PC-9 (cell line): ENCODE measurements around the gene LIME1. TPM values are rescaled to one million over a fixed set of nuclear protein-coding genes. Genes with fewer than 3 reads are reported as not detected.
"Not testable (repeated sequence)": the region's sequence is repeated elsewhere in the genome, so short reads cannot be mapped to it uniquely, and the experiment has no call there.

Experiments used
- BruUV-seq: library from RNA; stranded (reverse); fragments of 400-500 nt; replicated peaks from 2 replicates; lab custom pipeline; 2021; lab: Mats Ljungman, UMichigan
- CTCF ChIA-PET: fragments of 300-600 bp; sonication (Branson Sonifier 250); formaldehyde crosslinking; loops from one replicate; lab custom pipeline; 2022; ENCODE audit warnings: antibody characterized with exemption; lab: Charles Lee
- POLR2A ChIA-PET: fragments of 300-600 bp; sonication (Branson Sonifier 250); formaldehyde crosslinking; loops from one replicate; lab custom pipeline; 2022; ENCODE audit warnings: antibody characterized with exemption; ENCODE audit not compliant: unreplicated experiment; lab: Charles Lee
- DNase-seq, 2 experiments: peaks; one replicate each; pipeline versions ENCODE4 v3.0.0 to v3.0.0-alpha.2; 2015 to 2022; ENCODE audit warnings: mixed read lengths in 1 of 2
- H2AFZ ChIP-seq: fragments of 200-600 bp; sonication (generic); 2 replicates; pipeline ENCODE4 v1.8.1; 2017; ENCODE audit warnings: antibody characterized with exemption
- H3F3A ChIP-seq: fragments of 200-600 bp; sonication (generic); 2 replicates; pipeline ENCODE4 v1.8.1; 2017; ENCODE audit warnings: antibody characterized with exemption, mild to moderate bottlenecking, low read depth; ENCODE audit not compliant: insufficient read depth
- H3K27ac ChIP-seq: fragments of 200-600 bp; sonication (generic); 2 replicates; pipeline ENCODE4 v1.6.1; 2016; ENCODE audit warnings: mixed run types
- H3K27me3 ChIP-seq: fragments of 200-600 bp; sonication (generic); 2 replicates; pipeline ENCODE4 v1.6.1; 2016; ENCODE audit warnings: low read depth, mixed run types; ENCODE audit not compliant: insufficient read depth
- H3K36me3 ChIP-seq: fragments of 200-600 bp; sonication (generic); 2 replicates; pipeline ENCODE4 v1.6.1; 2016; ENCODE audit warnings: low read depth, mixed run types
- H3K4me1 ChIP-seq: fragments of 200-600 bp; sonication (generic); replicated peaks from 2 replicates; pipeline ENCODE4 v1.6.1; 2016; ENCODE audit warnings: mixed run types; ENCODE audit not compliant: insufficient read depth
- H3K4me2 ChIP-seq: fragments of 200-600 bp; sonication (generic); 2 replicates; pipeline ENCODE4 v1.6.1; 2017; ENCODE audit warnings: mixed run types
- H3K4me3 ChIP-seq: fragments of 200-600 bp; sonication (generic); 2 replicates; pipeline ENCODE4 v1.6.1; 2016; ENCODE audit warnings: mixed run types
- H3K79me2 ChIP-seq: fragments of 200-600 bp; sonication (generic); 2 replicates; pipeline ENCODE4 v1.6.1; 2017; ENCODE audit warnings: low read depth, mixed run types
- H3K9me2 ChIP-seq: fragments of 200-600 bp; sonication (generic); 2 replicates; pipeline ENCODE4 v1.8.1; 2017; ENCODE audit warnings: mild to moderate bottlenecking; ENCODE audit not compliant: insufficient read depth
- H3K9me3 ChIP-seq: fragments of 200-600 bp; sonication (generic); 2 replicates; pipeline ENCODE4 v1.8.1; 2016; ENCODE audit warnings: low read depth; ENCODE audit not compliant: insufficient read depth
- H4K20me1 ChIP-seq: fragments of 200-600 bp; sonication (generic); 2 replicates; pipeline ENCODE4 v1.8.1; 2017; ENCODE audit not compliant: insufficient read depth
- EZH2 ChIP-seq: fragments of 200-600 bp; sonication (generic); IDR thresholded peaks from 2 replicates; pipeline ENCODE4 v1.8.0; 2017; ENCODE audit warnings: antibody characterized with exemption, low read depth
- intact Hi-C: fragments of 100-400 bp; cut with micrococcal nuclease; formaldehyde crosslinking; loops from one replicate; pipeline ENCODE4 v1.10.0; 2022; ENCODE audit not compliant: unreplicated experiment
- total RNA-seq: library from RNA; stranded (reverse); gene quantifications from 2 replicates; pipeline ENCODE4 v1.2.3, GENCODE V29; 2021
- TF ChIP-seq, protein P1 (sequence below): fragments of 200-600 bp; sonication (generic); conservative IDR thresholded peaks from 2 replicates; pipeline ENCODE4 v1.6.1; 2017; ENCODE audit warnings: mixed run types, antibody characterized with exemption, mild to moderate bottlenecking, moderate library complexity

Gene LIME1
- total RNA-seq, 1 experiment from 2014 or later, result 18.7 TPM

DNA sequence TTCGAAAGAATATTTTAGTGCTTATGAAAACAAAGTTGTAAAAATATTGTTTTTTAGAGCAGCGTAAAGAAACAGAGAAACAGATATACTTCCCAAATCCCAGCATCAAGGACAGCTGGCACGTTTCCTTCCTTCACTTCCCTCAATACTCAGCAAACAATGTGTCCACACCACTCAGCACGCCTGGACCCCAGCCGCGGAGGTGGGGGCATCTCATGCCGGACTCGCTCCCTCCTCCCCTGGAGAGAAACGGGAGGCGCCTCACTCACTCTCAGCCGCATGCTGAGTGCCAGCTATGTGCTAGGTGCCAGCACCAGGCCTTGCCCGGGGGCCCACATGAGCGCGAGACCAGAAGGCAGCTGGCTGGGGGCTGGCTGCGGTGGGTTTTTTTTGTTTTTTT lies 37.8 kb downstream of the LIME1 start:
- H3K4me2 ChIP-seq, result no peak overlapping the region
- H3K9me2 ChIP-seq, result no peaks in the 10 kb centered on the region
- H3F3A ChIP-seq, result no peaks in the 10 kb centered on the region; the same call in none of the 2 replicates
- H3K36me3 ChIP-seq, result no peaks in the 10 kb centered on the region
- H3K4me1 ChIP-seq, result peaks cover 11% of the 10 kb centered on the region
- CTCF ChIA-PET, result no interaction called here
- no TSS peak for BruUV-seq
- no peak overlapping the region for H3K27ac ChIP-seq
- intact Hi-C loops, result no loop called here
- TF ChIP-seq EZH2, result no peak
- TF ChIP-seq, protein P1, sequence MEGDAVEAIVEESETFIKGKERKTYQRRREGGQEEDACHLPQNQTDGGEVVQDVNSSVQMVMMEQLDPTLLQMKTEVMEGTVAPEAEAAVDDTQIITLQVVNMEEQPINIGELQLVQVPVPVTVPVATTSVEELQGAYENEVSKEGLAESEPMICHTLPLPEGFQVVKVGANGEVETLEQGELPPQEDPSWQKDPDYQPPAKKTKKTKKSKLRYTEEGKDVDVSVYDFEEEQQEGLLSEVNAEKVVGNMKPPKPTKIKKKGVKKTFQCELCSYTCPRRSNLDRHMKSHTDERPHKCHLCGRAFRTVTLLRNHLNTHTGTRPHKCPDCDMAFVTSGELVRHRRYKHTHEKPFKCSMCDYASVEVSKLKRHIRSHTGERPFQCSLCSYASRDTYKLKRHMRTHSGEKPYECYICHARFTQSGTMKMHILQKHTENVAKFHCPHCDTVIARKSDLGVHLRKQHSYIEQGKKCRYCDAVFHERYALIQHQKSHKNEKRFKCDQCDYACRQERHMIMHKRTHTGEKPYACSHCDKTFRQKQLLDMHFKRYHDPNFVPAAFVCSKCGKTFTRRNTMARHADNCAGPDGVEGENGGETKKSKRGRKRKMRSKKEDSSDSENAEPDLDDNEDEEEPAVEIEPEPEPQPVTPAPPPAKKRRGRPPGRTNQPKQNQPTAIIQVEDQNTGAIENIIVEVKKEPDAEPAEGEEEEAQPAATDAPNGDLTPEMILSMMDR, result no peak
- H3K27me3 ChIP-seq, result no peaks in the 10 kb centered on the region
- H4K20me1 ChIP-seq, result no peaks in the 10 kb centered on the region
- no peaks in the 10 kb centered on the region for H3K9me3 ChIP-seq
- no peak overlapping the region for H2AFZ ChIP-seq
- no peak for DNase-seq
- no peaks in the 10 kb centered on the region for H3K79me2 ChIP-seq
- no peak overlapping the region for H3K4me3 ChIP-seq
- POLR2A ChIA-PET, result no interaction called here

DNA sequence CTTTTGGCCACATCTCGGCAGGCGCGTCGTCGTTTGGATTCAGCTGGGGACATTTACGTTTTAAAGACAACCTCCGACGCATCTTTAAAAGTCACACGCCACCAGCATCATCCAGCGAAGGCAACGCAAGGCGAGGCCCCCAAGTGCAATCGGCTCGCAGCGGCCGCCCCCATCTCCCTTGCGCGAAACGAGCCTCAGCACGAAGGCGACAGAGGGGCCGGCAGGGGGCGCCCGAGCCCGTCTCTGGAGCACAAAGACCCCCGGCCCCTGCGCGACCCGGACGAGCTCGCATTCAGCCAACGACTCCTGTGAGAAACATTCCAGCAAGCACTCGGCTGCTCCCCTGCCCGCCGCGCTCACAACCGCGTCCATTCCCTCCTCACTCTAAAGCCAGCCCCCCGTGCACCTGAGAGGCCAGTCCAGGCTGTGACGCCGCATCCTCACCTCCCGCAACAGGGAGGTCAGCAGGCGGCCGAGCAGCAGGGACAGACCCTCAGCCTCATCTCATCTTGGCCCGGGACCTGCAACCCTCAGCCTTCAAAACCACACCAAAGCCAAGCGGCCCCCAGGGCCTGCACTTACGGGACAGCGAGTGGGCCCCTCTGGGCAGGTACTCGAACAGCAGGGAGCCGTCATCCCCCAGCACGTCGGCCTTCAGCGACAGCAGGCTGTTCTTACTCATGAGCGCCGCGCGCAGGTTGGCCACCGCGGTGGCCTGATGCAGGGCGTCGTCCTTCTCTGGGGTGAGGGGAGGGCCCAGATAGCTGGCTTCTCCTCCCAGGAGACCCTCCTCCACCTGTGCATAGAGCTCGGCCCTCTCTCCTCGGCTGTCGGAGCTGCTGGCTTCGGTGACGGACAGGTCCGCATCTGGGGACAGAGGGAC lies 38.9 kb downstream of the LIME1 start:
- no peaks in the 10 kb centered on the region for H3K27me3 ChIP-seq
- no peak overlapping the region for H2AFZ ChIP-seq
- no peak overlapping the region for H3K4me2 ChIP-seq
- H3F3A ChIP-seq, result no peaks in the 10 kb centered on the region; the same call in none of the 2 replicates
- no peaks in the 10 kb centered on the region for H4K20me1 ChIP-seq
- peaks cover 11% of the 10 kb centered on the region for H3K4me1 ChIP-seq
- ChIA-PET POLR2A (no interaction called here), CTCF (interaction anchor here (0.6 kb wide), 1 partner anchor 266 kb away, joined by 4 read pairs; no protein-coding TSS in a partner anchor)
- no peak for DNase-seq
- no peak overlapping the region for H3K4me3 ChIP-seq
- no peaks in the 10 kb centered on the region for H3K79me2 ChIP-seq
- H3K36me3 ChIP-seq, result no peaks in the 10 kb centered on the region
- no peaks in the 10 kb centered on the region for H3K9me2 ChIP-seq
- TF ChIP-seq, protein P1, result peak; percentile 67
- TF ChIP-seq EZH2, result no peak
- intact Hi-C loops, result no loop called here
- no TSS peak for BruUV-seq
- H3K27ac ChIP-seq, result no peak overlapping the region
- no peaks in the 10 kb centered on the region for H3K9me3 ChIP-seq

DNA sequence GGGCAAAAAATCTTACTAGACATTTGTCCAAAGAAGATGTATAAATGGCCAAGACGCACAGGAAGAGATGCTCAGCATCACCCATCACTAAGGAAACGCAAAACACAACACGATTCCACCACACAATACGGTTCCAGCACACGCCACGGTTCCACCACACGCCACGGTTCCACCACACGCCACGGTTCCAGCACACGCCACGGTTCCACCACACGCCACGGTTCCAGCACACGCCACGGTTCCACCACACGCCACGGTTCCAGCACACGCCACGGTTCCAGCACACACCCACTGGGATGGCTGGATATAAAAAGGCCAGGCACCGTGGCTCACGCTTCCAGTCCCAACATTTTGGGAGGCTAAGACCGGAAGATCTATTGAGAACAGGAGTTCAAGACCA lies 40.4 kb downstream of the LIME1 start:
- H3K4me3 ChIP-seq, H3K36me3 ChIP-seq, H3F3A ChIP-seq, H3K9me3 ChIP-seq, H3K9me2 ChIP-seq, POLR2A ChIA-PET, H3K27me3 ChIP-seq, H3K79me2 ChIP-seq, H2AFZ ChIP-seq, H4K20me1 ChIP-seq, H3K27ac ChIP-seq, BruUV-seq, CTCF ChIA-PET, intact Hi-C loops, DNase-seq, H3K4me2 ChIP-seq: not testable (repeated sequence)
- peaks cover 11% of the 10 kb centered on the region for H3K4me1 ChIP-seq
